GM12878 (cell line): ENCODE measurements around the gene ITIH5. TPM values are rescaled to one million over a fixed set of nuclear protein-coding genes. Genes with fewer than 3 reads are reported as not detected.

Experiments
- ATAC-seq: fragments of 200-7000 bp; cut with Tn5 transposase; 3 replicates; pipeline ENCODE4 v1.9.1; 2020; ENCODE audit warnings: mild to moderate bottlenecking, moderate library complexity
- BruUV-seq: library from RNA; stranded (reverse); fragments of 400-500 nt; replicated peaks from 2 replicates; lab custom pipeline; 2021; lab: Mats Ljungman, UMichigan
- CTCF ChIA-PET: fragments of 300-600 bp; sonication (Branson Sonifier 250); formaldehyde crosslinking; extraction: SDS; loops from one replicate; lab custom pipeline; 2021; ENCODE audit warnings: inconsistent platforms; lab: Yijun Ruan, JAX
- POLR2A ChIA-PET: fragments of 350-600 bp; formaldehyde crosslinking; extraction: SDS; loops from one replicate; lab custom pipeline; 2021; ENCODE audit warnings: inconsistent platforms; lab: Charles Lee
- RAD21 ChIA-PET: fragments of 300-600 bp; sonication (Branson Sonifier 250); formaldehyde crosslinking; loops from one replicate; lab custom pipeline; 2023; ENCODE audit warnings: antibody characterized with exemption; ENCODE audit not compliant: unreplicated experiment; lab: Charles Lee
- SMC1A ChIA-PET: fragments of 300-600 bp; sonication (Branson Sonifier 250); formaldehyde crosslinking; loops from one replicate; lab custom pipeline; 2023; ENCODE audit not compliant: unreplicated experiment, uncharacterized antibody; lab: Charles Lee
- DNase-seq: peaks from one replicate; pipeline ENCODE4 v3.0.0-alpha.2; 2011; ENCODE audit warnings: low read depth, low spot score
- FAIRE-seq: peaks from 3 replicates; lab custom pipeline; 2011; peaks lifted over from hg19 to GRCh38; lab: Jason Lieb, UNC
- H2AFZ ChIP-seq: 2 replicates; pipeline ENCODE4 v1.6.0; 2011; ENCODE audit warnings: low read depth, low read length, control low read depth; ENCODE audit not compliant: control insufficient read depth
- H3K27ac ChIP-seq: 2 replicates; pipeline ENCODE4 v1.5.1; 2011; ENCODE audit warnings: control low read depth; ENCODE audit not compliant: control insufficient read depth, insufficient read depth
- H3K27me3 ChIP-seq, 2 experiments: replicated peaks in 1 of 2; 2 replicates each; pipeline versions ENCODE4 v1.6.0 to v1.6.1; 2011; ENCODE audit warnings: low read length in 1 of 2; ENCODE audit not compliant: control insufficient read depth in 2 of 2, insufficient read depth in 2 of 2
- H3K36me3 ChIP-seq, 2 experiments: 2 replicates each; pipeline ENCODE4 v1.5.1; 2011; ENCODE audit warnings: low read length in 1 of 2; ENCODE audit not compliant: control insufficient read depth in 2 of 2, insufficient read depth in 2 of 2
- H3K4me1 ChIP-seq: 2 replicates; pipeline ENCODE4 v1.6.1; 2011; ENCODE audit warnings: mild to moderate bottlenecking, low read length, moderate library complexity, mixed read lengths; ENCODE audit not compliant: control insufficient read depth, insufficient read depth
- H3K4me2 ChIP-seq: 2 replicates; pipeline ENCODE4 v1.6.0; 2011; ENCODE audit warnings: control low read depth; ENCODE audit not compliant: control insufficient read depth, insufficient read depth
- H3K4me3 ChIP-seq: fragments of 200-600 bp; sonication (generic); 2 replicates; pipeline ENCODE4 v1.5.1; 2016
- H3K79me2 ChIP-seq: 2 replicates; pipeline ENCODE4 v1.6.0; 2011; ENCODE audit warnings: low read length; ENCODE audit not compliant: control insufficient read depth, insufficient read depth
- H3K9ac ChIP-seq: 2 replicates; pipeline ENCODE4 v1.8.0; 2011; ENCODE audit warnings: low read length, control low read depth, mixed read lengths; ENCODE audit not compliant: control insufficient read depth, insufficient read depth
- H3K9me3 ChIP-seq: replicated peaks from 3 replicates; pipeline ENCODE4 v1.5.1; 2011; ENCODE audit warnings: mild to moderate bottlenecking, low read length; ENCODE audit not compliant: control insufficient read depth, insufficient read depth
- H4K20me1 ChIP-seq: 2 replicates; pipeline ENCODE4 v1.6.0; 2011; ENCODE audit not compliant: control insufficient read depth, insufficient read depth
- BMI1 ChIP-seq: fragments of 450-650 bp; IDR thresholded peaks from 2 replicates; pipeline ENCODE4 v1.6.1; 2016; ENCODE audit warnings: mild to moderate bottlenecking, moderate library complexity, borderline replicate concordance
- CUX1 ChIP-seq: IDR thresholded peaks from 2 replicates; pipeline ENCODE4 v1.6.1; 2012; ENCODE audit warnings: improper control_type of control experiment, low read depth, low read length; ENCODE audit not compliant: insufficient replicate concordance
- E4F1 ChIP-seq: fragments of 450-650 bp; IDR thresholded peaks from 2 replicates; pipeline ENCODE4 v1.6.1; 2018; ENCODE audit warnings: borderline replicate concordance, mild to moderate bottlenecking; ENCODE audit not compliant: partially characterized antibody
- EGR1 ChIP-seq, 2 experiments: IDR thresholded peaks; 1 replicate in 1 of 2; 2 replicates in 1 of 2; pipeline ENCODE4 v1.6.1; 2011 to 2012; ENCODE audit warnings: low read depth in 2 of 2, low read length in 2 of 2, borderline replicate concordance in 1 of 2, mild to moderate bottlenecking in 1 of 2, moderate library complexity in 1 of 2
- NR2C2 ChIP-seq: IDR thresholded peaks from 2 replicates; pipeline ENCODE4 v1.6.1; 2011; ENCODE audit warnings: borderline replicate concordance, low read depth; ENCODE audit not compliant: control insufficient read depth, insufficient read length
- PML ChIP-seq: IDR thresholded peaks from 2 replicates; pipeline ENCODE4 v1.6.1; 2012; ENCODE audit warnings: low read length, inconsistent platforms
- SUPT20H ChIP-seq: IDR thresholded peaks from 2 replicates; pipeline ENCODE4 v1.6.1; 2011; ENCODE audit warnings: low read depth, mild to moderate bottlenecking, low read length, moderate library complexity, borderline replicate concordance; ENCODE audit not compliant: control insufficient read depth
- ZZZ3 ChIP-seq: IDR thresholded peaks from 2 replicates; pipeline ENCODE4 v1.6.1; 2011; ENCODE audit warnings: low read depth; ENCODE audit not compliant: control insufficient read depth, insufficient read length
- WGBS: methylation state at CpG from one replicate; pipeline ENCODE4 v1.1.6; 2016; ENCODE audit warnings: low lambda C conversion rate; ENCODE audit not compliant: insufficient replicate concordance, insufficient coverage; ENCODE audit errors: missing lambda C conversion rate; 5-methylcytosine and 5-hydroxymethylcytosine counted together
- in situ Hi-C: fragments of 300-500 bp; cut with MboI; formaldehyde crosslinking; loops from 9 replicates; pipeline ENCODE4 v1.14.3; 2018; ENCODE audit warnings: mixed read lengths
- intact Hi-C: fragments of 100-400 bp; cut with micrococcal nuclease; formaldehyde crosslinking; loops from one replicate; pipeline ENCODE4 v1.14.2; 2022; ENCODE audit not compliant: unreplicated experiment
- polyA plus RNA-seq, 11 experiments: library from polyadenylated mRNA; depleted of rRNA in 4 of 11; unstranded in 6 of 11; stranded (reverse) in 5 of 11; fragments of >200 nt; fragmentation: Nextera tagmentation in 4 of 11; fragmentation: Illumina TruSeq in 1 of 11; extraction: Ambion mirVana in 4 of 11; extraction: Trizol in 1 of 11; gene quantifications; 1 replicate in 1 of 11; 2 replicates in 10 of 11; pipeline versions ENCODE4 v1.2.1 to v1.2.3, GENCODE V29; 2011 to 2016; ENCODE audit warnings: inconsistent platforms in 2 of 11, missing spikeins in 2 of 11, low read depth in 1 of 11
- total RNA-seq, 4 experiments: library from RNA; depleted of rRNA in 3 of 4; stranded (reverse); fragments of >200 nt in 3 of 4; fragmentation: Illumina TruSeq in 1 of 4; extraction: Trizol in 1 of 4; gene quantifications; 2 replicates each; pipeline versions ENCODE4 v1.2.1 to v1.2.3, GENCODE V29; 2013 to 2021
- TF ChIP-seq, protein P1 (sequence below): IDR thresholded peaks from 2 replicates; pipeline ENCODE4 v1.6.1; 2011; ENCODE audit warnings: low read depth, low read length, improper control_type of control experiment, borderline replicate concordance
- TF ChIP-seq, protein P2 (sequence below): fragments of 450-650 bp; IDR thresholded peaks from 2 replicates; pipeline ENCODE4 v1.6.1; 2016; ENCODE audit warnings: mild to moderate bottlenecking, moderate library complexity, borderline replicate concordance

ITIH5 gene
- total and polyA plus RNA-seq, 10 of the 15 experiments (the other 5 are each of a cell fraction or from before 2014, with no cell fraction given) = 0.14 to 0.43 (median 0.21) TPM; not detected in 7

- Histone ChIP-seq H3K79me2 (no peaks in the 10 kb centered on the region), H3K4me1 (no peaks in the 10 kb centered on the region), H3K9ac (no peak overlapping the region), H3K4me2 (no peak overlapping the region), H2AFZ (no peak overlapping the region), H3K36me3 (no peaks in the 10 kb centered on the region), H4K20me1 (no peaks in the 10 kb centered on the region), H3K4me3 (no peak overlapping the region), H3K9me3 (no peaks in the 10 kb centered on the region), H3K27ac (no peak overlapping the region), H3K27me3 (no peaks in the 10 kb centered on the region; a peak in 1 of 4 replicates)
- ChIA-PET POLR2A (no interaction called here), RAD21 (no interaction called here), CTCF (interaction anchor here (1.2 kb wide), 1 partner anchor 8 kb away, joined by 4 read pairs; no protein-coding TSS in a partner anchor), SMC1A (interaction anchor here (1.4 kb wide), 1 partner anchor 43 kb away, joined by 3 read pairs; no protein-coding TSS in a partner anchor)
- no peak for DNase-seq
- no peak for FAIRE-seq
- WGBS = 37% methylated on average over 5 of the region's 5 CpGs
- intact Hi-C loops = no loop called here
- no peak for ATAC-seq
- BruUV-seq = no TSS peak
- in situ Hi-C loops = no loop called here
- TF ChIP-seq EGR1 (IDR thresholded peaks at IDR 0.05; ENCODE audit: borderline replicate concordance in 1 of 2, low read depth in 2 of 2, low read length in 2 of 2) = no peak
- no peak for TF ChIP-seq E4F1
- TF ChIP-seq ZZZ3 = no peak
- TF ChIP-seq, protein P1, sequence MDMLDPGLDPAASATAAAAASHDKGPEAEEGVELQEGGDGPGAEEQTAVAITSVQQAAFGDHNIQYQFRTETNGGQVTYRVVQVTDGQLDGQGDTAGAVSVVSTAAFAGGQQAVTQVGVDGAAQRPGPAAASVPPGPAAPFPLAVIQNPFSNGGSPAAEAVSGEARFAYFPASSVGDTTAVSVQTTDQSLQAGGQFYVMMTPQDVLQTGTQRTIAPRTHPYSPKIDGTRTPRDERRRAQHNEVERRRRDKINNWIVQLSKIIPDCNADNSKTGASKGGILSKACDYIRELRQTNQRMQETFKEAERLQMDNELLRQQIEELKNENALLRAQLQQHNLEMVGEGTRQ = no peak
- TF ChIP-seq NR2C2 = no peak
- no peak for TF ChIP-seq CUX1
- no peak for TF ChIP-seq SUPT20H
- no peak for TF ChIP-seq PML
- no peak for TF ChIP-seq BMI1
- TF ChIP-seq, protein P2, sequence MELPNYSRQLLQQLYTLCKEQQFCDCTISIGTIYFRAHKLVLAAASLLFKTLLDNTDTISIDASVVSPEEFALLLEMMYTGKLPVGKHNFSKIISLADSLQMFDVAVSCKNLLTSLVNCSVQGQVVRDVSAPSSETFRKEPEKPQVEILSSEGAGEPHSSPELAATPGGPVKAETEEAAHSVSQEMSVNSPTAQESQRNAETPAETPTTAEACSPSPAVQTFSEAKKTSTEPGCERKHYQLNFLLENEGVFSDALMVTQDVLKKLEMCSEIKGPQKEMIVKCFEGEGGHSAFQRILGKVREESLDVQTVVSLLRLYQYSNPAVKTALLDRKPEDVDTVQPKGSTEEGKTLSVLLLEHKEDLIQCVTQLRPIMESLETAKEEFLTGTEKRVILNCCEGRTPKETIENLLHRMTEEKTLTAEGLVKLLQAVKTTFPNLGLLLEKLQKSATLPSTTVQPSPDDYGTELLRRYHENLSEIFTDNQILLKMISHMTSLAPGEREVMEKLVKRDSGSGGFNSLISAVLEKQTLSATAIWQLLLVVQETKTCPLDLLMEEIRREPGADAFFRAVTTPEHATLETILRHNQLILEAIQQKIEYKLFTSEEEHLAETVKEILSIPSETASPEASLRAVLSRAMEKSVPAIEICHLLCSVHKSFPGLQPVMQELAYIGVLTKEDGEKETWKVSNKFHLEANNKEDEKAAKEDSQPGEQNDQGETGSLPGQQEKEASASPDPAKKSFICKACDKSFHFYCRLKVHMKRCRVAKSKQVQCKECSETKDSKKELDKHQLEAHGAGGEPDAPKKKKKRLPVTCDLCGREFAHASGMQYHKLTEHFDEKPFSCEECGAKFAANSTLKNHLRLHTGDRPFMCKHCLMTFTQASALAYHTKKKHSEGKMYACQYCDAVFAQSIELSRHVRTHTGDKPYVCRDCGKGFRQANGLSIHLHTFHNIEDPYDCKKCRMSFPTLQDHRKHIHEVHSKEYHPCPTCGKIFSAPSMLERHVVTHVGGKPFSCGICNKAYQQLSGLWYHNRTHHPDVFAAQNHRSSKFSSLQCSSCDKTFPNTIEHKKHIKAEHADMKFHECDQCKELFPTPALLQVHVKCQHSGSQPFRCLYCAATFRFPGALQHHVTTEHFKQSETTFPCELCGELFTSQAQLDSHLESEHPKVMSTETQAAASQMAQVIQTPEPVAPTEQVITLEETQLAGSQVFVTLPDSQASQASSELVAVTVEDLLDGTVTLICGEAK = no peak
Observed at GRCh38 chr10:7577579-7577978, 89.2 kb downstream of the ITIH5 start.
